Medulla oblongata (tissue), 1 donor: ENCODE measurements around the gene CABLES2.
A peak's percentile ranks its signal among the peaks of the same experiment; 100 is the strongest.
"Not testable (repeated sequence)": the region's sequence is repeated elsewhere in the genome, so short reads cannot be mapped to it uniquely, and the experiment has no call there.

Source experiments
- DNase-seq: peaks from one replicate; pipeline ENCODE4 v3.0.0-alpha.2; 2015; ENCODE audit errors: extremely low spot score

Gene CABLES2

GRCh38 chr20:62433658-62434497 is 26.8 kb upstream of the CABLES2 start:
- peak; percentile 60 for DNase-seq

- no peak for DNase-seq
Measured at GRCh38 chr20:62430866-62431447, 23.9 kb upstream of the CABLES2 start.

- DNase-seq: no peak
Measured at GRCh38 chr20:62430311-62430853, 23.3 kb upstream of the CABLES2 start.

GRCh38 chr20:62429455-62430310 is 22.6 kb upstream of the CABLES2 start:
- DNase-seq: no peak

- DNase-seq: no peak
Measured at GRCh38 chr20:62428396-62429295, 21.6 kb upstream of the CABLES2 start.

- DNase-seq: no peak
Measured at GRCh38 chr20:62428002-62428372, 20.9 kb upstream of the CABLES2 start.

- DNase-seq: no peak
Measured at GRCh38 chr20:62427172-62428001, 20.3 kb upstream of the CABLES2 start, which contains the start of gene RBBP8NL. Gene RBBP8NL, minus strand, starts transcription at chr20:62427539. Its CDS starts 7,892 bp downstream, at chr20:62419647.

GRCh38 chr20:62426699-62427131 is 19.6 kb upstream of the CABLES2 start:
- DNase-seq: no peak

GRCh38 chr20:62426059-62426348 is 18.9 kb upstream of the CABLES2 start:
- not testable (repeated sequence) for DNase-seq

- no peak for DNase-seq
Measured at GRCh38 chr20:62425281-62426058, 18.4 kb upstream of the CABLES2 start.

- DNase-seq: no peak
Measured at GRCh38 chr20:62424249-62425107, 17.4 kb upstream of the CABLES2 start.

- no peak for DNase-seq
Measured at GRCh38 chr20:62423326-62423706, 16.2 kb upstream of the CABLES2 start.

- DNase-seq: no peak
Measured at GRCh38 chr20:62422636-62423325, 15.7 kb upstream of the CABLES2 start.

GRCh38 chr20:62421716-62421990 is 14.6 kb upstream of the CABLES2 start:
- no peak for DNase-seq

GRCh38 chr20:62420846-62421715 is 14.0 kb upstream of the CABLES2 start:
- no peak for DNase-seq

- no peak for DNase-seq
Measured at GRCh38 chr20:62419759-62420158, 12.7 kb upstream of the CABLES2 start.
